COLO668 (cell line): ENCODE data around the gene DLK1.

Experiments used
- DNase-seq: peaks from one replicate; lab custom pipeline; 2025; ENCODE audit not compliant: unreplicated experiment; lab: John Stamatoyannopoulos, UW

DLK1 gene

DNA sequence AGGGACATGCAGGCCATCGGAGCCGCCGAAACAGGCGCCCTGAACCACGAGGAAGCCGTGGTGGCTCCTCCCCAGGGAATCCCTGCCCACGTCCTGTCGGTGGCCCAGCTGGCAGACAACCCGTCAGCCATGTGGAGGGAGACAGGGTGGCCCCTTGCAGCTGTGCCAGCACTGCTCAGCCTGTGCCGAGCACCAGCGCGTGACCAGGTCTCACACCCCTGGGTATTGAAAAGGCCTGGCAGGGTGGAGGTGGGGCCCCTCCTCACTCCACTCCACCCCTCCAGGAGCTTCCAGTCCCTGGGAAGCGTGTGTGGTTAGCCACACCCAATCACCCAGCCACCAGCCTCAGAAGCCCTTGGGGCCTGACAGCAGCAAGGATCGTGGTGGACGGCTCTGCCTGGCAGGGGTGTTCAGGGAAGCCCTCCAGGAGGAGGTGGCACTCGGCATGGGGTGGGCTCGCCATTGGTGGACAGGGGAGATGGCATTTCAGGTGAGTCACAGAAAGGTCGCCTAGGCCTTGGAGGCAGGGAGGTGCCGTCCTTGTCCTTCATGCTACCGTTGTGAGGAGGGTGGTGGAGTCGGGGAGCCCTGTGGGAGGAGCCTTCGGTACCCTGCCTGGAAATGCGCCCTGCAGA is 12.3 kb upstream of the DLK1 start:
- peak; percentile 23 for DNase-seq

DNA sequence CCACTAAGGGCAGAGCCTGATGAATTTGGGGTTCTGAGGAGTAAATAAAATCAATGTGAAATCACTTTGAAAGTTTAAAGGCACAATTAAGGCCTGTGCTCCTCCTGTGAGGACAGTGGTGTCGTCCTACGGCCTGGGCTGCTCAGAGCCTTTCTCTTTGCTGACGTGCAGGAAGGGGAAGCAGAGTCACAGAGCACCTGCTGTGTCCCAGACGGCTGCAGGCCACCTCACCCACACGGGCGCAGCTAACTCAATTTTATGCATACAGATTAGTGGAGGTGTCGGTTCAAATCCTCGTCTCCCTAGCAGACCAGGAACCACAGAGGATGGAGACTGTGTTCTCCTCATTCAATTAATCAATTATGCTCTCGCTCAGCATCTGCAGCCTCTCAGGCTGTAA is 11.4 kb upstream of the DLK1 start:
- DNase-seq, result no peak

DNA sequence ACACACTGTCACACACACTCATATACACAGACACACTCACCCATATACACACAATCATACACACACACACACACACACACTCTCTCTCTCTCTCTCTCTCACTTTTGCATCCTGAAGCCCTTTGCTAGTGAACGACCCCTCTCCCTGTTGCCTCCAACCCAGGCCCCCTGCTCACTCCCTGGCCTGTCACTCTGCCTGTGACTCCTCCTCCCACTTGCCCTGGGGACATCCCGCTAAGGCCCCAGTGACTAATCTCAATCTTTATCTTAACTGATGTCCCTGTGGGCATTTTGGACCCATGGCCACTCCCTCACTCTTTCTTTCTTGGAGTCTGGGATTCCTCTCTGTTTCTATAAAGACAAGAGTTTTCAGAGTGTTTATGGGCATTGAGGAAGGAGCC is 10.9 kb upstream of the DLK1 start:
- no peak for DNase-seq

DNA sequence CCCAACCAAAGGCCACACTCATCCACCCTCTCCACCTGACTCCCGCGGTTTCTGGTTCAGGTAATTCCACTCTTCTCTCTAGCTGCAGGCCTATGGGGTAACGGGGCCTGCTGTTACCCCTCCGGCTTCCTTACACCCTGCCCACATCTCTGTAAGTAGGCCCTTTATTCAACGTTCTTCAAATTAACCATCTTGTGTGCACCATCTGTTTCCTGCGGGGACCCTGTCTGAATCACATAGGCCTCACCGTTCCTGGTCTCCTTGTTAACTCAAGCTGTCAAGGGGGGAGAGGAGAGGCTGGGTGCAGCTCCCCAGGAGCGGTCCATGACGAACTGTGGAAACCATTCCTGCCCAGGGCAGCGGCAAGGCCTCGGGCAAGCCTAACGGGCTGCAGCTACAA is 9.3 kb upstream of the DLK1 start:
- DNase-seq, result no peak

DNA sequence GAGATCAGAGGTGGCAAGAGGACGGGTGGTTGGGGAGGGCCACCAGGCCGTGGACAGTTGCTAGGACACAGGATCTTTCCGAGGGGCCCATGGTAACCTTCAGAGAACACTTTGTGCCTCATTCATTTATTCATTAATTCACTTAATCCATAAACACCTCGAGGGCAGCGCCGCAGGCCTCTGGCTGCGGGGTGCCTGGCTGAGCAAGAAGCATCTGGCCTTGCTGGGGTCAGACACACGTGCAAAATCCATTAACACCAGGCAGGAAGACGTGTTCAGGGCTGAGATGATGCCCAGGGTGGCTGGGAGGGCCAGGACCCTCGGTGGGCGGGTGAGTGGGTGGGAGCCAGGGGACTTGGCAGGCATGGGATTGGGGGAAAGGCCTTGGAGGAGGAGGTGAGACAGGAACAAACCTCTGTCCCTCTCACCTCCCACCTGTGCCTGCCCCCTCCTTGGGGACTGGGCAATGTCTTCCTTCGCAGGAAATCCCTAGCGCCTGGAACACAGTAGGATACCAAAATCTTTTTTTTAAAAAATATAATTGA is 6.6 kb upstream of the DLK1 start:
- no peak for DNase-seq

DNA sequence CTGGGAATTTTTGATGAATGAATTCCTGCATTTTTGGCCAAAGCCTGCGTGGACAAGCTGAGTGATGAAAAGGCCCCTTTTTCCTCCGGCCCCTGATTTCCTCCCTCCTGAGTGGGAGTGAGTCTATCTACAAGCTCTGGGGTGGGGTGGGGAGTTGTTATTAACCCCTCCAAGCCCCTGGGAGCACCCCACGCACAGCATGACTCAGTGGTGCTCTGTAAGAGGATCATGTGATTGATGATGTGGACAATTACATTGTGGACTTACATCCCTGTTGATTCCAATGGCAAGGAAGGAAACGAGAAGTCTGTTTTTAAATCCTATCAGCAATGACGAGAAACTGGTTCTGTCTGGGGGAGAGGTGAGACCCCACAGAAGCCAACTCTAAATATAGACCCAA is 5.1 kb upstream of the DLK1 start:
- DNase-seq, result no peak

DNA sequence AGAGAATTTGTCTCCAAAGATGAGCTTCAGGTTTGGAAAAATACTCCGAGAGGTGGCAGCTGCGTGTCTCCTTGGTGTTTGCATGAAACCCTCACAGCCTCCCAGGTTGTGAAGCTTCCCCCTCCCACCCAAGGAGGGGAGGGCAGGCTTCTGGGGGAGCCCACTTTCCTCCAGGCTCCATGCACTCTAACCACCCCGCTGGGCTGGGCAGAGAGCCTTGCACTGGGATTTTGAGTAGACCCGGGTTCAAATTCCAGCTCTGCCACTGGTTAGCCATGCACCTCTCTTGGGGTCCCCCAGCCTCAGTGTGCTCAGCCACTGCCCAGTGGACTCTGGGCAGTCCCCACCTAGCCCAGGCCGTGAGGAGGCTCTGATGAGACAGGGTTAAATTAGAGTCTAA is 4.3 kb upstream of the DLK1 start:
- DNase-seq, result no peak

DNA sequence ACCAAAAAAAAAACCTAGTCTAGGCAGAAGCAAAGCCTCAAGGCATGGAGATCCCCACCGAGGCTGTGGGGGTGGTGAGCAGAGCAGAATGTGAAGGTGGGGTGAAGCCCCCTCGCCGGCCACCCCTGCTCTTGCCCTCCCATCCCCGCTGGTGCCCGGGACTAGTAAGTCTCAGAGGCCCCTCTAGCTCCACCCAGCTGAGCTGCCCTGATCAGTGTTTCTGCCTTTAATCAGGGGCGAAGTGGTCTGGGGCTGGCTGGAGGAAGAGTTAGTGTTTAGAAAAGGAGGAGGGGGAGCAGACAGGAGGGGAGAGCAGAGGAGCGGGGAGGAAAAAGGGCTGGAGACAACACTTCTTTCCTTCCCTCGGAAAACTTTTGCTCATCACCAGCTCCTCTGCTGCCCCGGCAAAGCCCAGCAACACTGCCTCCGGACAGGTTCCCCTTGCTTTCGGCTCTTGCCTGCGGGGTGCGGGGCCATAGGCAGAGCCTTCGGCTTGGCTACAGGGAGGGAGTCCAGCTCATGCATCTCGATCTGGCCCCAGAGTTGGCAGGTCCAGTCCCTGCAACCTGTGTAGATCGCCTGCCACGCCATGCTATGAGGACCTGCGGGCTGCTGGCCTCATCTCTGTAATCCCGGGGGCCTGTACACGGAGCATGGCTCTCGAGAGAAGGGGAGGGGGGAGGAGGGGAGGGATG is 3.4 kb upstream of the DLK1 start:
- DNase-seq, result no peak

DNA sequence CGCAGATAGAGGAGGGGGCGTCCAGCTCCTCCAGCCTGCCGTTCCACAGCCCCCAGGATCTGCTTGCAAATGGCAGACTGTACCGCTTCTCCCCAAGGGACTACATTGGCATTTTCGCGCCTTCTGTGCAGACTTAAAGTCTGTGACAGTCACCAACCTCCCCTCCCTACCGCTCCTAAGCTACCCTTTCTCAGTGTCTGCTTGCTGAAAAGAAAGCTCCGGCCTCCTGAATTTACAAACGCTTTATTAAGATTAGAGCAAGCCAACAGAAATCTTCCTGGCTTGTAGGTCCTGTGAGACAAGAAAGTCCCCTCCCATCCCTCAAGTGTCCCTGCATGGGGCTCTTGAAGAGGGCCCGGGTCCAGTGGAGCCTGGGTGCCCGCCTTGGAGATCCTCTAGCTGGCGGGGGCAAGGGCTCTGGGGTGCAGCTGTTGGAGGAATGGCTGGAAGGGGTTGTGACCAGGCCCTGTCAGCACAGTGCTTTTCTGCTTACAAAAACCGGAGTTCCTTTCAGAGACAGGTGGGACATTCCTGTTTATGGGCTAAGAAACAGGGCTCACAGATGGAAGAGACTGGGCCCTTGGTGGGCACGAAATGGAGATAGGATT is 2.8 kb upstream of the DLK1 start:
- no peak for DNase-seq

DNA sequence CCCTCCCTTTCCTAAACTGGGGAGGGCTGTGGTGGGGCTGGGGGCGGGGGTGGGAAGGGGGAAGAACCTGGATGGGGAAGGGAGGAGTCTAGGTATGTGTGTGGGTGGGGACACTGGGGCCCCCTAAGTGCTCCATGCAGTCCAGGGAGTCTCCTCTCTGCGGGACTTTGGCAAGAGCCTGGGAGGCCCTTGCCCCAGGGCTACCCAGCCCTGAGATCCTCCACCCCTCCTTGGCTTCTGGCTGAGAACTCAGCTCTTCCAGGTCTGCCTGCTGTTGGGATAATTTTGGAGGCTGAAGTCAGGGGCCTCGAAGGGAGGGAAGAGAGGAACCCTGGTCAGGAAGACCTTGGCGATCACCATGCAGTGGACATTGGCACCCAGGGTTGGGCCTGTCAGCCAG is 2.2 kb upstream of the DLK1 start:
- DNase-seq, result no peak

DNA sequence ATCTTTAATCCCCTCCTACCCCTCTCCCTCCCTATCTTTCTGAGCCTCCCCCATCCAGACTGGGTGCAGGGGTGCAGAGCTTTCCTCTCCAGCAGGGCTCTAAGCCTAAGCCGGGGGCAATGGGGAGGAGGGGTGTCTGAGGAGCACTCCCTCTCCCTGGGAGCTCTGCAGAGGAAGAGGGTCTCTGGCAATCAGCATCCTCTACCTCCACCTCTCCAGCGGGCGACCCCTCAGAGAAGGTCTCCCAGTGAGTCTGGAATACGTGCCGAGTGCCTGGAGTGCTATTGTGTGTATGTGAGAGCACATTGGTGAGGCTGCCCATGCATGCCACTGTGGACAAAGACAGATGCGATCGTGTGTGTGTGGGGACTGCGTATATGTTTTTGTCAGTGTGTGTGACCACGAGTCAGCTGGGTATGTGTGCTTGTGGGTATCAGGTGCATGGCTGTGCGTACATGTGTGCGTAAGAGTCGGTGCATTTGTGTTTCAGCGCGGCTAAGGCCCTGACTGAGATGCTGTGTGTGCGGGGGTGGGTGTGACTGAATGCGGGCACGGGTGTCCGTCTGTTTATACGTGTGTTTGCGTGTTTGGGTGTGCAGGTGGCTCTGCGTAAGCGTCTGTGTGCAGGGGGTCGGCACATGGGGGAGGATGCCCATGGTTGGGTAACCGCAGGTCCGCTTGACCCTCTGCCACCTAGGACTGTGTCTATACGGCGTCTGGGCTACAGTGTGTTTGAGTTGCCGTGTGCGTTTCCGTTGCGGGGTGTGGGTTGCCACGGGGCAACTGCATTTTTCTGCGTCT is 905 bp upstream of the DLK1 start:
- DNase-seq, result no peak

DNA sequence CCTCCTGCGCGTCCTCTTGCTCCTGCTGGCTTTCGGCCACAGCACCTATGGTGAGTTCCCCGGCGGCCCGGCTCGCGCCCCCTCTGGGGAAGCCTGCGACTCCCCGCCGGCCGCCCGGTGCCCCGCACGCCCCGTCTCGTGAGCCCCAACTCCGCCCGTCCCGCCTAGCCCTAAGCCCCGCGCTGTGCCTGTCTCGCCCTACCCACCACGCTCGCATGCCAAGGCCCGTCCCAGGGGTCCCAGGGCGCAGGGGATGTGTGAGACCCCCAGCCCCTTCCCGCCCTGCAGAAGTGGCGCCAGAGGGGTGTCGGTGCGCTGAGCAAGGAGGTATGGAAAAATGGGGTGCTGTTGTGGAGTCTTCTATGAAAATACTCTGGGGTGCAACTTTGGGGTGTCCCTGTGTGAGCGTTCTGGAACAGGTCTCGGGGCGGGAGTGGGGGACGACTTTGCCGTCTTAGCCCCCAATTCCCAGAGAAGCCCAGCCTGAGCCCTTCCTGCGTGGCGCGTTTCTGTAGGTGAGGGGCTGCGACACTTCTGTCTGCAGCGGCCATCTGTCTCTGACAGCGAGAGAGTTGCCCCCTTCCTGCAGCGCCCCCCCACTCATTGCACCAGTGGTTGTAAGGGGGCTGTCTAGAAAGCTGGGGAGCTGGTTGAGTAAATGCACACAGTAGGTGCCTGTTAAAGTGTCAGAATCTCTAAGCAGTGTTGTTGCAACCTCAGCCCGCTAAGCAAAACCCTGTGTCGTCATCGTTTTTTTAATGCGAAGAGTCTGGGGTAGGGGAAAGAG is 587 bp downstream of the DLK1 start:
- no peak for DNase-seq

DNA sequence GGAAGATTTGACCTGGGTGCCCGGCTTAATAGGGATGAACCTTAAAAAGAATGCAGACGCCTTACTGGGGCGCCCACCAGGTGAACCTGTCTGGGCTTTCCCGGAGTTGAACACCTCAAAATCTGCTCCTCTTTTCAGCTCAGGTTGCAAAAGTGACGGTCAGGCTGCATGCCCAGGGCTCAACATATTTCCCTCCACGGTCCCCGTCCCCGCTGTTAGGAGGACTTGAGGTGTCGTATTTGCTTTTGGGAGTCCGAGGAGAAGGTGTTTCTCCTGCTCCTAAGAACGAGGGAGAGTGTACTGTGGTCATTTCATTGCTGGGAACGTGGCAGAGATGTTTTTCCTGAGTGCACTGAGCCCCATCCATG is 1.2 kb downstream of the DLK1 start:
- DNase-seq, result no peak

DNA sequence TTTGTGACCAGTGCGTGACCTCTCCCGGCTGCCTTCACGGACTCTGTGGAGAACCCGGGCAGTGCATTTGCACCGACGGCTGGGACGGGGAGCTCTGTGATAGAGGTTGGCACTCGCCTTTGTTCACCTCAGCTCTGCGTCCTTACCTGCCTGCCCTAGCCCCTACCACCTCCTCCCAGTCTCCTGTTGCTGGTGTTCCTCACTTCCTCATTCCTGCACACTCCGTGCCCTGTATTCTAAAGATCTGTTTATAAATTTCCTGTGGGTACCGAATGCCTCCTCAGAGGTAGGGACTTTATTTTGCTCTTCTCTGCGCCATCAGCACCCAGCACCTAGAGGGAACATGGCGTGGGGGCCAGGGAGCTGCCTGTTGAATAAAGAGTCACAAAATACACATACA is 2.3 kb downstream of the DLK1 start:
- no peak for DNase-seq

DNA sequence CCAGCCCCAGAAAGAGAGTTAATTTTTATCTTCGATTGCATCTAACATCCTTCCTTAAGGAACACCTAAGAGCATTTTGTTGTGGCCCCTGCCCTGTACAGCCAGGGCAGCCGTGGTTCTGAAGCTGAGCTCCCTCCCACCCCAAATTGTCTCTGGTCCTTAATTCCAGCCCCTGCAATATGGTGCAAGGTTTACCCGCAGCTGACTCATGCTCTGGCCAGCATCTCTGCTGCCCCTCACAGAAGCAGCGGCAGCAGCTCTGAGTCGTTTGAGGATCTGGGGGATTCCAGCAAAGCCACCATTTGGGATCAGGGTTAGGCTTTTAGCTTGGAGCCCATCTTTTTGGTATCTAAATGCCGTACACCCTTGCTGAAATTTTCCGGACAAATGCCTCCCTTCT is 3.3 kb downstream of the DLK1 start:
- no peak for DNase-seq

DNA sequence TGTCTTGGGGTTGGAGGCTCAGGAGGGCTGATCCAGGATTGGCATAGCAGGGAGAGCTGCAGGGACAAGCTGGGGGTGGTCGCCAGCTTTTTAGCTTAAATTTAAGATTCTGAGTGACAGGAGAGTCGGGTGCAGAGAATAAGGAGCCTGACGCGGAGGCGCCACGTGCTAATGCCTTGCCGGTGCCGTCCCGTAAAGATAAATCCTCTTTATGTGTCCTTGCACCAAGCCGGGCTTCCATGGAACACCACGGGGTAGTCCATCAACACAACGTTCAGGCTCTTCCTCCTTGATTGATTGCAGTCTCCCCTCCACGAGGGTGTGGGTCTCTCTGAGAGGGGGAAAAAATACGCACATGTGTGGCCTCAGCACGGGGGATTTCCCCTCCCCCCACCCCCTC is 3.9 kb downstream of the DLK1 start:
- DNase-seq, result no peak

DNA sequence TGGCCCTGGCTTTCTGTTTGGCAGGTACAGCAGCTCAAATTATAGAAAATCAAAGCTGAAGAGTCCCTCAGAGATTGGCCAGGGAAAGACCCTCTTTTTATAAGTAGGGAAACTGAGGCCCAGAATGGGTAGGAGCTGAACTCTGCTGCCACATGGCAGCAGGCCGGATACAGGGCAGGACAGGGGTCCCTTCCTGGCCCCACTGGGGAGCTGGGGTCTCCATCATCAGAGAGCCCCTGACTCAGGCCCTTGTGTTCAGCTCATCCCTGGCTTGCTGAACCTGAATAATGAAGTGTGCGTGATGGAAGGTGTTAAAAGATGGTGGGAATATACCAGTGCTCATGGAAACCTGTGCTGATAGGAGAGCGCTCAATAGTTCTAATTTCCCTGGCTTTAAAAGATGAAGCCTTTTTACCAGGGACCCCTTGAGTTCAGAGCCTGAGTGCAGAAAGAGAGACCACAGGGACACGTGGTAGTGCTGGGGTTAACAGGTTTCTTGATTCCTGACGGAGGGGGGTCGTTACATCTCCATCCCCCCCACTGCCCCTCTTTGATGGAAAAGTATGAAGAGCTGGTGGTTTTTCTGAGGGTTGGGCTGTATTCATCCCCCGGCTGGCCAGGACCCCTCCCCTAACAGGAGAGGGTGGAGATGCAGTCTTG is 4.4 kb downstream of the DLK1 start:
- DNase-seq, result no peak

DNA sequence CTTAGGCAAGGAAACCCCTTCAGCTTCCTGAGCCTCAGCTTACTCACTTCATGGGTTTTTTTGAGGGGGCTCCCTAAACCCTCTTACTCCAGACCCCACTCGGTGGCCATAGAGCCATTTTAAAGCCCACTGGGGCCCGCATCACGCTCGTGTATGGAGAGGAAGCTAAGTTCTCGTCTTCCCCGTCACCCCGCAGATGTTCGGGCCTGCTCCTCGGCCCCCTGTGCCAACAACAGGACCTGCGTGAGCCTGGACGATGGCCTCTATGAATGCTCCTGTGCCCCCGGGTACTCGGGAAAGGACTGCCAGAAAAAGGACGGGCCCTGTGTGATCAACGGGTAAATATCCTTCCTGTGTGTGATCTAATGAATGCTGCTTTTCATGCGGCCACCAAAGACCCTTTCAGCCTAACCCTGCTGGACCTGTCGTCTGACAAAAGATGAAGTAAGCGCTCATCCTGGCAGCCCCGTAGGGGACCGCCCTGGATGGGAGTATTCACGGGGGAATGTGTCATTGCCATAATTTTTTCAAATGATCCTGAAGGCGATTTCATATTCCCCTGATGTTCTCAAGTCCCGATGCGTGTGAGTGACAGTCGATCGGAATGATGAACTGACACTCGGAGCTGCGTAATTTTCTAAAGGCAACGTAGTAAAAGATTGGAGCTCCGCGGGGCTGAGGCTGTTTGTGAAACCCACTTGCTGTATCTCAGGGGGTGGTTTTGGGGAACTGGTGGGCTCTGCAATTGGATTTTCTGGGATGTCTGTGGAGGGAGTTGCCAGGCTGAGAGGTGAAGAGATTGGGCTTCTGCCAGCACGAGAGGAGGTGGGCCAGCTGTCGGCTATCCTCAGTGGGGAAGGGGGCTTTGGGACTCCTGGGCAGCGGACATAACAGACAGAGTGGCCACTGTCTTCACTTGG is 5.4 kb downstream of the DLK1 start:
- DNase-seq, result no peak

DNA sequence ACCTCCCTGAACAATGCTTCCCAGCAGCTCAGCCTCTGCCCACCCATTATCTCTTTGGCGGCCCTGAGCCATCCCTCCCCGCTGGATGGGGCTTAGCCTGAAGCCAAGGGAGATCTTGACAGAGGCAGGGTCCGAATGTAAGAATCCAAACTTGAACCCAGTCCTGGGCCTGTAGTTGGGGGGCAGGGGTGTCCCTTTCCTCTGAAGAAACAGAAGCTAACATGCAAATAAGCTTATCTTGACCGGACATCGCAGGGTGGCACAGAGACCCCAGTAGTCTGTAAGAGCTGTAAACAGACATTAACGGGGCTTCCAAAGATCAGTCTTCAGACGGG is 6.0 kb downstream of the DLK1 start:
- no peak for DNase-seq
